Suprapubic skin (tissue), 4 donors: ENCODE data around the gene C3orf49. TPM values are rescaled to one million over a fixed set of nuclear protein-coding genes. Genes with fewer than 3 reads are reported as not detected.

Experiments
- DNase-seq, 2 donors: peaks; one replicate each; pipeline ENCODE4 v3.0.0-alpha.2; 2019; ENCODE audit warnings: low spot score in 2 of 2
- H3K27ac ChIP-seq: fragments of 200-600 bp; sonication (generic); one replicate; pipeline ENCODE4 v1.5.1; 2019
- H3K27me3 ChIP-seq: fragments of 200-600 bp; sonication (generic); one replicate; pipeline ENCODE4 v1.5.1; 2019
- H3K36me3 ChIP-seq: fragments of 200-600 bp; sonication (generic); one replicate; pipeline ENCODE4 v1.5.1; 2019
- H3K4me1 ChIP-seq: fragments of 200-600 bp; sonication (generic); one replicate; pipeline ENCODE4 v1.5.1; 2019
- H3K4me3 ChIP-seq: fragments of 200-600 bp; sonication (generic); one replicate; pipeline ENCODE4 v1.5.1; 2019; ENCODE audit warnings: mild to moderate bottlenecking
- H3K9me3 ChIP-seq: fragments of 200-600 bp; sonication (generic); one replicate; pipeline ENCODE4 v1.5.1; 2019
- EP300 ChIP-seq: sonication (generic); formaldehyde crosslinking; IDR thresholded peaks from one replicate; pipeline ENCODE4 v1.6.1; 2017; ENCODE audit warnings: antibody characterized with exemption
- POLR2A ChIP-seq, 2 donors: fragments of 450-650 bp; IDR thresholded peaks; one replicate each; pipeline ENCODE4 v1.6.1; 2017; ENCODE audit warnings: antibody characterized with exemption in 2 of 2, mild to moderate bottlenecking in 2 of 2, moderate library complexity in 2 of 2
- POLR2AphosphoS5 ChIP-seq, 3 donors: sonication (generic); formaldehyde crosslinking; IDR thresholded peaks; one replicate each; pipeline ENCODE4 v1.6.1; 2017; ENCODE audit warnings: antibody characterized with exemption in 3 of 3
- WGBS: methylation state at CpG from one replicate; pipeline ENCODE4 v1.1.5; 2018; 5-methylcytosine and 5-hydroxymethylcytosine counted together
- total RNA-seq, 4 donors: library from RNA; depleted of rRNA; stranded (reverse); fragments of >200 nt; gene quantifications; one replicate each; pipeline ENCODE4 v1.1.0, GENCODE V29; 2016
- TF ChIP-seq, protein P1 (sequence below), 2 donors: fragments of 200-600 bp in 1 of 2; fragments of 450-650 bp in 1 of 2; sonication (generic) in 1 of 2; IDR thresholded peaks; one replicate each; pipeline ENCODE4 v1.5.1; 2016 to 2019; ENCODE audit warnings: antibody characterized with exemption in 2 of 2, mild to moderate bottlenecking in 1 of 2, moderate library complexity in 1 of 2

C3orf49 gene
- total RNA-seq, 4 donors from 2014 or later = not detected

DNA sequence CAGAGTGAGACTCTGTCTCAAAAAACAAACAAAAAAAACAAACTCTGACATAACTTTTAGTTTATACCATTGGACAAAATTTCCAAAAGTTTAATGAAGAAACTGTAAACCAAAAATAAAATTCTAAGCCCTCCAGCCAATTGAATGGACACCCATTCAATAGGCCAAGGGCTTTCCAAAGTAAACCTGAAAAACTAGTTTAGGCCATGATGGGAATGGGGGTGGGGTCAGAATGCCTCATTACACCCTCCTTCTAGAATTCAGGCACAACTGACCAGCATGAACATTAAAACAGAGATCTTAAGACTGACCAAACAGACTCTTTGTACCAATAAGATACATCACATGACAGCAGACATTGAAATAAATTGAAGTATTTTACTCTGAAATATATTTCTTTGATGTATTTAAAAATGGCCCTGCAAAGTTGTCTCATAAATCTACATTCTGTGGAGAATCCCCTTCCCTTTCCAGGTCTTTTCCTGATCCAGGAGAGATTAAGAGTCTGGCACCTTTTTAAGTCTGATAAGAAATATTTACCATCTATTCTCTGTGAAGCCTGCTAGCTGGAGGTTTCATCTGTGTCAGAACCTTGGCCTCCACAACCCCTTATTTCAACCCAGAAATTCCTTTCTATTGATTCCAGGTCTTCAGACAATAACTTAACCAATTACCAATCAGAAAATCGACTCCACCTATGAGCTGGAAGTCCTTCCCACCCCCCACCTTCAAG, 28.8 kb downstream of the C3orf49 start:
- no peak overlapping the region for H3K27ac ChIP-seq
- TF ChIP-seq EP300 (no peak), POLR2A (IDR thresholded peaks at IDR 0.05) (no peak), POLR2AphosphoS5 (IDR thresholded peaks at IDR 0.05) (no peak)
- TF ChIP-seq, protein P1, sequence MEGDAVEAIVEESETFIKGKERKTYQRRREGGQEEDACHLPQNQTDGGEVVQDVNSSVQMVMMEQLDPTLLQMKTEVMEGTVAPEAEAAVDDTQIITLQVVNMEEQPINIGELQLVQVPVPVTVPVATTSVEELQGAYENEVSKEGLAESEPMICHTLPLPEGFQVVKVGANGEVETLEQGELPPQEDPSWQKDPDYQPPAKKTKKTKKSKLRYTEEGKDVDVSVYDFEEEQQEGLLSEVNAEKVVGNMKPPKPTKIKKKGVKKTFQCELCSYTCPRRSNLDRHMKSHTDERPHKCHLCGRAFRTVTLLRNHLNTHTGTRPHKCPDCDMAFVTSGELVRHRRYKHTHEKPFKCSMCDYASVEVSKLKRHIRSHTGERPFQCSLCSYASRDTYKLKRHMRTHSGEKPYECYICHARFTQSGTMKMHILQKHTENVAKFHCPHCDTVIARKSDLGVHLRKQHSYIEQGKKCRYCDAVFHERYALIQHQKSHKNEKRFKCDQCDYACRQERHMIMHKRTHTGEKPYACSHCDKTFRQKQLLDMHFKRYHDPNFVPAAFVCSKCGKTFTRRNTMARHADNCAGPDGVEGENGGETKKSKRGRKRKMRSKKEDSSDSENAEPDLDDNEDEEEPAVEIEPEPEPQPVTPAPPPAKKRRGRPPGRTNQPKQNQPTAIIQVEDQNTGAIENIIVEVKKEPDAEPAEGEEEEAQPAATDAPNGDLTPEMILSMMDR (IDR thresholded peaks at IDR 0.05) = no peak
- DNase-seq = no peak

DNA sequence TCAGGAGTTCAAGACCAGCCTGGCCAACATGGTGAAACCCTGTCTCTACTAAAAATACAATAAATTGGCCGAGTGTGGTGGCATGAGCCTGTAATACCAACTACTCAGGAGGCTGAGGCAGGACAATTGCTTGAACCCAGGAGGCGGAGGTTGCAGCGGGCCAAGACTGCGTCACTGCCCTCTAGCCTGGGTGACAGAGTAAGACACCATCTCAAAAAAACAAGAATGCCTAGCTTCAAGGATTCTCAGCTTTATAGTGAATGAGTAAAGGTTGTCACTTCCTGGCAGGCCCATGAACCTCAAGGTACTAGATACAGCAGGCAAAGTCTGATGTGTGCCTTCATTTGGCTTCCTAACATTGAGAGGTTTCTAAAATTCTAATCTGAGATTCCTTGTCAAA, 30.1 kb downstream of the C3orf49 start:
- TF ChIP-seq POLR2A (IDR thresholded peaks at IDR 0.05) (no peak), POLR2AphosphoS5 (IDR thresholded peaks at IDR 0.05) (no peak), EP300 (no peak)
- no peak for DNase-seq
- H3K4me1 ChIP-seq = peaks cover 6% of the 10 kb centered on the region
- H3K9me3 ChIP-seq = no peaks in the 10 kb centered on the region
- no peaks in the 10 kb centered on the region for H3K36me3 ChIP-seq
- H3K27ac ChIP-seq = no peak overlapping the region
- no peak overlapping the region for H3K4me3 ChIP-seq
- 87% methylated on average over 4 of the region's 4 CpGs for WGBS
- H3K27me3 ChIP-seq = no peaks in the 10 kb centered on the region

More for the DNA sequence above, 28.8 kb downstream of the C3orf49 start:
- peaks cover 6% of the 10 kb centered on the region for H3K4me1 ChIP-seq
- no peaks in the 10 kb centered on the region for H3K9me3 ChIP-seq
- no peak overlapping the region for H3K4me3 ChIP-seq
- H3K27me3 ChIP-seq = no peaks in the 10 kb centered on the region
- WGBS = 60% methylated on average over 1 of the region's 1 CpG
- no peaks in the 10 kb centered on the region for H3K36me3 ChIP-seq

DNA sequence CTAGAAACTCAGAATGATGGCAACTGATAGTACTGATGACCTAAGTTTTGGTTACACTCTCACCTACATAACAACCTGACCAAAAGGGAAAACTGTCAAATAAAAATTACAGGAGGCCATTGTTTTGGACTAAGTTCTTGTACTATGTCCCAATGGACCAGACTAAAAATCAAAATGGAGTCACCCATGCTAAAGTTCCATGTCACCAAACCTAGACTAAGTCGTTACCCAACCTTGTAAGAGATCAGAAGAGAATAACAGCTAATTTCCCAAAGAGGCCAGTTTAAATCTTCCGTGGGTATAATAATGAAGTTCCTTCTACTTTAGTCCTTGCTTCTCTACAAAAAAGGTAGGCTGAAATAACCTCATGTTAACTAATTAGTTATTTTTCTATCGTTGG, 32.2 kb downstream of the C3orf49 start:
- Histone ChIP-seq H3K4me3 (no peak overlapping the region), H3K4me1 (peaks cover 10% of the 10 kb centered on the region), H3K9me3 (no peaks in the 10 kb centered on the region), H3K36me3 (no peaks in the 10 kb centered on the region), H3K27me3 (no peaks in the 10 kb centered on the region), H3K27ac (no peak overlapping the region)
- TF ChIP-seq EP300 (no peak), POLR2A (IDR thresholded peaks at IDR 0.05) (no peak), POLR2AphosphoS5 (IDR thresholded peaks at IDR 0.05) (no peak)
- TF ChIP-seq, protein P1 (IDR thresholded peaks at IDR 0.05) = no peak
- 98% methylated on average over 3 of the region's 3 CpGs for WGBS
- DNase-seq = no peak

DNA sequence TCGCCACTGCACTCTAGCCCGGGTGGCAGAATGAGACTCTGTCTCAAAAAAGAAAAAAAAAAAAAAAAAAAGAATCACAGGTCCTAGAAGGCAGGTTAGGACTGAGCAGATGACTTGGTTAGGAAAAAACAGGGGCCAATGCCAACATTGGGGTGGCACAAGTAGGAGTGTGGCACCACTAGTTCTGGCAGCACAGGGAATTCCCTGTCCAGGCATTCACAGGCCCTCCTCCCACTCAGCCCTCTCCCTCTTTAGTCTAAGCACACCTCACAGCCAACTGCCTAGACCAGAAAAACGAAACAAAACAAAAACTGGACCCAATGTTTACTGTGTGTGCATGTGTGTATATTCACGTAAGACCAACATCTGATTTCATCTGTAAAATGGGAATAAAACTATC, 34.0 kb downstream of the C3orf49 start:
- H3K9me3 ChIP-seq = no peaks in the 10 kb centered on the region
- H3K4me3 ChIP-seq = no peak overlapping the region
- 86% methylated on average over 4 of the region's 4 CpGs for WGBS
- H3K36me3 ChIP-seq = no peaks in the 10 kb centered on the region
- TF ChIP-seq POLR2A (IDR thresholded peaks at IDR 0.05) (no peak), POLR2AphosphoS5 (IDR thresholded peaks at IDR 0.05) (no peak), EP300 (no peak)
- TF ChIP-seq, protein P1 (IDR thresholded peaks at IDR 0.05) = no peak
- peaks cover 4% of the 10 kb centered on the region for H3K4me1 ChIP-seq
- H3K27me3 ChIP-seq = no peaks in the 10 kb centered on the region
- no peak for DNase-seq
- no peak overlapping the region for H3K27ac ChIP-seq

GRCh38 chr3:63855333-63855940, 36.3 kb downstream of the C3orf49 start:
- Histone ChIP-seq H3K4me1 (peaks cover 4% of the 10 kb centered on the region), H3K36me3 (no peaks in the 10 kb centered on the region), H3K27ac (no peak overlapping the region), H3K27me3 (no peaks in the 10 kb centered on the region), H3K4me3 (no peak overlapping the region), H3K9me3 (no peaks in the 10 kb centered on the region)
- no peak for DNase-seq
- no peak for TF ChIP-seq POLR2AphosphoS5 (IDR thresholded peaks at IDR 0.05)
- TF ChIP-seq POLR2A (IDR thresholded peaks at IDR 0.05) = no peak
- TF ChIP-seq EP300 = no peak
- TF ChIP-seq, protein P1 (IDR thresholded peaks at IDR 0.05) = no peak
- 19% methylated on average over 1 of the region's 1 CpG for WGBS
